ENCODE data around the gene GPR152.
A peak's percentile ranks its signal among the peaks of the same experiment; 100 is the strongest.
"Not testable (repeated sequence)": the region's sequence is repeated elsewhere in the genome, so short reads cannot be mapped to it uniquely, and the experiment has no call there.

The GPR152 gene

DNA sequence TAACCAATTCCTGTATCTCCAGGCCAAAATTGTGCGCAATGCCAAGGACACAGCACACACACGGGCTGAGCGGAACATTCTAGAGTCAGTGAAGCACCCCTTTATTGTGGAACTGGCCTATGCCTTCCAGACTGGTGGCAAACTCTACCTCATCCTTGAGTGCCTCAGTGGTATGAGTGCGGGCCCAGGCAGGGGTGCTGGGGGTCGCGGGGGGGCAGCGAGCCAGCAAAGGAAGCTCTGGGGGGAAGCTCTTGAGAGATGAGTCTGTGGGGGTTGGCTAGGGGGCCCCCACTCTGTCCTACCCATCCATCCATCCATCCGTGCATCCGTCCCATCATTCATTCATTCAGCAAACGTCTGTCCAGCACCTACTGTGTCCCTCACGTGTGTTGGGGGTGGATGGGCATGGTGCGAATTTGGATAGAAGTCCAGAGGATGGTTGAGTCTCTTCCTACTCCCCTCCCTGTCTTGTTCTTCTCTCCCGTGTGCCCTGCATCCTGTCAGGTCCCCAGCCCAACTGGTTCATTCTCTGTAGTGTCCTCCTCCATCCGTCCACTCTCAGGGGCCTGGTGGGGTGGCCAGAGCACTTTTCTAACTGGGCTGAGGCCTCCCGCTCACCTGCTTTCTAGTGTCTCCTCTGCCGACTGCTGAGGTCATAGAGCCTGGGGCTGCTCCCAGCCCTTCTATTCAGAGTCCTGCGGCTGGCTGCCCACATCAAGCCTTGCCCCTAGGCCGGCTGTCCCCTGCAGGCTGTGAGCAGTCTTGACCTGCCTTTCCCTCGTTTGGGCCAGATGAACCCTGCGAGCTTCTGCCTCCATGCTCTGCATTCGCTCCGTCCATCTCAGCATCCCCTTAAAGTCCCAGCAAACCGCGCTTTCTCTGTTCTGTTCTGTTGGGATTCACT is 20.9 kb downstream of the GPR152 start:
- Histone ChIP-seq H3K9ac (ENCODE audit: low read length) (no peak overlapping the region), H3K4me1 (ENCODE audit: control insufficient read depth, insufficient read depth, low read length) (peaks cover 13% of the 10 kb centered on the region), H3K36me3 (ENCODE audit: control insufficient read depth, insufficient read depth, low read length) (peaks cover 21% of the 10 kb centered on the region), H3K27me3 (ENCODE audit: control insufficient read depth, insufficient read depth, low read length) (no peaks in the 10 kb centered on the region), H3K4me3 (ENCODE audit: low read length) (no peak overlapping the region), H3K9me3 (ENCODE audit: control insufficient read depth, low read length) (no peaks in the 10 kb centered on the region)

GRCh38 chr11:67429722-67430121 is 22.8 kb downstream of the GPR152 start:
- Histone ChIP-seq H3K27me3 (ENCODE audit: control insufficient read depth, insufficient read depth, low read length) (no peaks in the 10 kb centered on the region), H3K9me3 (ENCODE audit: control insufficient read depth, low read length) (no peaks in the 10 kb centered on the region), H3K9ac (ENCODE audit: low read length) (peak overlapping the region; percentile 88), H3K4me3 (ENCODE audit: low read length) (no peak overlapping the region), H3K4me1 (ENCODE audit: control insufficient read depth, insufficient read depth, low read length) (peaks cover 10% of the 10 kb centered on the region), H3K36me3 (ENCODE audit: control insufficient read depth, insufficient read depth, low read length) (peaks cover 20% of the 10 kb centered on the region)

DNA sequence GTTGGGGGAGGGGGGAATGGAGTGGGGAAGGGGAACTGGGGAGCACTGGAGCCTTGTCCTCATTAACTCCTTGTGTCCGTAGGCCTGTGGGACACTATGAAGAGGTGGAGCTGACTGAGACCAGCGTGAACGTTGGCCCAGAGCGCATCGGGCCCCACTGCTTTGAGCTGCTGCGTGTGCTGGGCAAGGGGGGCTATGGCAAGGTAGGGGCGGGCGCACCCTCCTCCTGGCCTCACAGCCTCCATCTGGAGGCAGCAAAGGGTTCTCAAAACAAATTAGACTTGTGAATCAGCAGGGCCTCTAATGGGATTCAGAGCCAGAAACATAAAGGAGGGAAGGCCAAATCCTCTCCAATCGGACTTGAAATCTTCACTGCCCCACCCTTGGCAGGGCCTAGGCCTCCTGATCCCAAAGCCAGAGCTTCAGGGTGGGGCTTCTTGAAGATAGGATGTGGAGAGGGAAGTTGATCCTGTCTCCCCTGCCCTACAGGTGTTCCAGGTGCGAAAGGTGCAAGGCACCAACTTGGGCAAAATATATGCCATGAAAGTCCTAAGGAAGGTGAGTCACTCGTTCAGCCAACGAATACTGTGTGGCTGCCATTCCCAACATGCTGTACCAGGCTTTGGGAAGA is 23.4 kb downstream of the GPR152 start:
- H3K4me3 ChIP-seq (ENCODE audit: low read length), result peak overlapping the region; percentile 74
- no peaks in the 10 kb centered on the region for H3K9me3 ChIP-seq (ENCODE audit: control insufficient read depth, low read length)
- H3K9ac ChIP-seq (ENCODE audit: low read length), result peak overlapping the region; percentile 88
- peaks cover 10% of the 10 kb centered on the region for H3K4me1 ChIP-seq (ENCODE audit: control insufficient read depth, insufficient read depth, low read length)
- peaks cover 14% of the 10 kb centered on the region for H3K36me3 ChIP-seq (ENCODE audit: control insufficient read depth, insufficient read depth, low read length)
- H3K27me3 ChIP-seq (ENCODE audit: control insufficient read depth, insufficient read depth, low read length), result no peaks in the 10 kb centered on the region

DNA sequence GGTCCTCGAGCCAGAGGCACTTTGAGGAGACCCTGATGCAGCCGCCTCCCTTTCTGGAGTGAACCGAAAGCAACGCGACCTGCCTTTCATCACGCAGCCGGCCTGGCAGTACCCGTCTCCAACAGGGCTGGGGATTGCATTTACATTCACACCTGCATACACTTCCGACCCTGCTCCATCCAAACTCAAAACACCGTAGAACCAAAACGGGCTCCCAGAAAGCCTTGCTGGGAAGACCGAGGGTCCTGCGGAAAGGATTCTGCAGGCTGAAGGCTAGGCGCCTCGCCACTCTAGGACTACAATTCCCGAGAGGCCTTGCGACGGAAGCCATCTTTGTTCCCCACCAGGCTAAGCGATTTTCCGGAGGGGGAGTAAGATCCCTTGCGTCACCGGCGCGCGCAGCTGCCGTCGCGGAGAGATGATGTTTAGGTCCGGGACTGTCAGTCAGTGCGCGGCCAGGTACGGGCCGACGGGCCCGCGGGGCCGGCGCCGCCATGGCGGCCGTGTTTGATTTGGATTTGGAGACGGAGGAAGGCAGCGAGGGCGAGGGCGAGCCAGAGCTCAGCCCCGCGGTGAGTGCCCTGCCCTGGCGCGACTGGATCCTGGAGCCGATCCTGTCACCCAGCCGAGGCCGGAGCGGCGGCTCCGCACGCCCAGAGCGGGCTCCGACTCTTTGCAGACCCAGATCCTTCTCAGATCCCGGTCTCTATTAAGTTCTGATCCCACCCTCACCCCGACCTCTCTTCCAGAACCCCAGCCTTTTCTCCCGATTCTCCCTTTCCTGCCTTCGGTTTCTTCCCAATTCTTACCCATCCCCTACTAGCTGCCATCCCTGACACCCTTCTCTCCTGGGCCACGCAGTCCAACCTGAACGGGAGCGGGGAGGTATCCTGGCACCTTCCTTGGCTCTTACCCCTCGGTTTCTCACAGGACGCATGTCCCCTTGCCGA is 24.2 kb downstream of the GPR152 start, which contains the start of gene RPS6KB2:
Gene RPS6KB2 (plus strand): TSS at position 443 of the 950 bp plus-strand sequence. CDS start 52 bp downstream, at position 495.
- Histone ChIP-seq H3K27me3 (ENCODE audit: control insufficient read depth, insufficient read depth, low read length) (no peaks in the 10 kb centered on the region), H3K9ac (ENCODE audit: low read length) (peak within 1 kb of the TSS; percentile 88), H3K4me3 (ENCODE audit: low read length) (peak within 1 kb of the TSS; percentile 74), H3K36me3 (ENCODE audit: control insufficient read depth, insufficient read depth, low read length) (peaks cover 6% of the 10 kb centered on the region), H3K9me3 (ENCODE audit: control insufficient read depth, low read length) (no peaks in the 10 kb centered on the region), H3K4me1 (ENCODE audit: control insufficient read depth, insufficient read depth, low read length) (peaks cover 10% of the 10 kb centered on the region)

DNA sequence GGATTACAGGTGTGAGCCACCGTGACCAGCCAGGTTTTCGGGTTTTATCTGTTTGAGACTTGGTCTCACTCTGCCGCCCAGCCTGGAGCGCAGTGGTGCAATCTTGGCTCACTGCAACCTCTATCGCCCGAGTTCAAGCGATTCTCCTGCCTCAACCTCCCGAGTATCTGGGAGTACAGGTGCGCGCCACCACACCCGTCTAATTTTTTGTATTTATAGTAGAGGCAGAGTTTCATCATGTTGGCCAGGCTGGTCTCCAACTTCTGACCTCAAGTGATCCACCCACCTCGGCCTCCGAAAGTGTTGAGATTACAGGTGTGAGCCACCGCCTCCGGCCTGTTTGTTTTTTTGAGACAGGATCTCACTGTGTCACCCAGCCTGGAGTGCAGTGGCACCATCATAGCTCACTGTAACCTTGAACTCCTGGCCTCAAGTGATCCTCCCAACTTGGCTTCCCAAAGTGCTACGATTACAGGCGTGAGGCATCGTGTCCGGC is 25.1 kb downstream of the GPR152 start:
- not testable (repeated sequence) for H3K9me3 ChIP-seq (ENCODE audit: control insufficient read depth, low read length); H3K36me3 ChIP-seq (ENCODE audit: control insufficient read depth, insufficient read depth, low read length); H3K27me3 ChIP-seq (ENCODE audit: control insufficient read depth, insufficient read depth, low read length)
- Histone ChIP-seq H3K4me1 (ENCODE audit: control insufficient read depth, insufficient read depth, low read length) (peaks cover 13% of the 10 kb centered on the region), H3K4me3 (ENCODE audit: low read length) (peak overlapping the region; percentile 74), H3K9ac (ENCODE audit: low read length) (peak overlapping the region; percentile 88)

DNA sequence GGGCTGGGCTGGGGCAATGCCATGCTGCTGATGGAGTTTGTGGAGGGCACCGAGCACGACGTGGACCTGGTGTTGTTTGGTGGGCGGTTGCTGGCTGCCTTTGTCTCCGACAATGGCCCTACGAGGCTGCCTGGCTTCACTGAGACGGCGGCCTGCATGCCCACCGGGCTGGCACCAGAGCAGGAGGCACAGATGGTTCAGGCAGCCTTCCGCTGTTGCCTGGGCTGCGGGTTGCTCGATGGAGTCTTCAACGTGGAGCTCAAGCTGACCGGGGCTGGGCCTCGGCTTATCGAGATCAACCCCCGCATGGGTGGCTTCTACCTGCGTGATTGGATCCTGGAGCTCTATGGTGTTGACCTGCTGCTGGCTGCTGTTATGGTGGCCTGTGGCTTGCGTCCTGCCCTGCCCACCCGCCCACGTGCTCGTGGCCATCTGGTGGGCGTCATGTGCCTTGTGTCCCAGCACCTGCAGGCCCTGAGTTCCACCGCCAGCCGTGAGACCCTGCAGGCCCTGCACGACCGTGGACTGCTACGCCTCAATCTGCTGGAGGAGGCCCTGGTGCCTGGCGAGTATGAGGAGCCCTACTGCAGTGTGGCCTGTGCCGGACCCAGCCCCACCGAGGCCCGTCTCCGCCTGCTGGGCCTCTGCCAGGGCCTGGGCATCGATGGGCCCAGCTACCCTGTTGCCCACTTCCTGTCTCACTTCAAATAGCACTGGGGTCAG is 28.5 kb downstream of the GPR152 start:
- no peaks in the 10 kb centered on the region for H3K36me3 ChIP-seq (ENCODE audit: control insufficient read depth, insufficient read depth, low read length)

GRCh38 chr11:67423466-67423865 is 29.1 kb downstream of the GPR152 start:
- Histone ChIP-seq H3K9ac (ENCODE audit: low read length) (no peak overlapping the region), H3K36me3 (ENCODE audit: control insufficient read depth, insufficient read depth, low read length) (no peaks in the 10 kb centered on the region), H3K9me3 (ENCODE audit: control insufficient read depth, low read length) (no peaks in the 10 kb centered on the region), H3K4me3 (ENCODE audit: low read length) (no peak overlapping the region), H3K27me3 (ENCODE audit: control insufficient read depth, insufficient read depth, low read length) (no peaks in the 10 kb centered on the region), H3K4me1 (ENCODE audit: control insufficient read depth, insufficient read depth, low read length) (peaks cover 20% of the 10 kb centered on the region)

More for the DNA sequence above, 28.5 kb downstream of the GPR152 start:
- H3K4me1 ChIP-seq (ENCODE audit: control insufficient read depth, insufficient read depth, low read length), result peaks cover 18% of the 10 kb centered on the region
- H3K9ac ChIP-seq (ENCODE audit: low read length), result no peak overlapping the region
- H3K27me3 ChIP-seq (ENCODE audit: control insufficient read depth, insufficient read depth, low read length), result no peaks in the 10 kb centered on the region
- no peaks in the 10 kb centered on the region for H3K9me3 ChIP-seq (ENCODE audit: control insufficient read depth, low read length)
- H3K4me3 ChIP-seq (ENCODE audit: low read length), result no peak overlapping the region

- Histone ChIP-seq H3K36me3 (ENCODE audit: control insufficient read depth, insufficient read depth, low read length) (no peaks in the 10 kb centered on the region), H3K4me3 (ENCODE audit: low read length) (no peak overlapping the region), H3K27me3 (ENCODE audit: control insufficient read depth, insufficient read depth, low read length) (no peaks in the 10 kb centered on the region), H3K9ac (ENCODE audit: low read length) (no peak overlapping the region), H3K4me1 (ENCODE audit: control insufficient read depth, insufficient read depth, low read length) (peaks cover 20% of the 10 kb centered on the region), H3K9me3 (ENCODE audit: control insufficient read depth, low read length) (no peaks in the 10 kb centered on the region)
These were observed 29.6 kb downstream of the GPR152 start for GRCh38 chr11:67422891-67423290.

DNA sequence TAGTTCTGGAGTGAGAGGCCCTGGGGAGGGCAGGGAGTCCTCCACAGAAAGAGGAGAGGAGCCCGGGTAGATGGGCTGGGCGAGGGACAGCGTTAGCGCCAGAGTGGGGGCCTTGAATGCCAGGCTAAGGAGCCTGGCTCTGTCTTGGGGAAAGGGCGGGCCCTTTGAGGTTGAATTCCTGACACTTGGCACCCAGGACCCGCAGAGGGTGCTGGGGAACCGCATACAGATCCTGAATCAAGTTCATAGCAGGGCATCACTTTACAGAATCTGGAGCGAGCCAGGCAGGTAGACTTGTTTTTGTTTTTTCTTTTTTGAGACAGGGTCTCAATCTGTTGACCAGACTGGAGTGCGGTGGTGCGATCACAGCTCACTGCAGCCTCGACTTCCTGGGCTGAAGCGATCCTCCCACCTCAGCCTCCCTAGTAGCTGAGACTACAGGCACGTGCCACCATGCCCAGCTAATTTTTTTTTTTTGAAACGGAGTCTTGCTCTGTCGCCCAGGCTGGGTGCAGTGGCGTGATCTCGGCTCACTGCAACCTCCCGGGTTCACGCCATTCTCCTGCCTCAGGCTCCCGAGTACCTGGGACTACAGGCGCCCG is 31.0 kb downstream of the GPR152 start:
- Histone ChIP-seq H3K9me3 (ENCODE audit: control insufficient read depth, low read length) (no peaks in the 10 kb centered on the region), H3K9ac (ENCODE audit: low read length) (peak overlapping the region; percentile 47), H3K36me3 (ENCODE audit: control insufficient read depth, insufficient read depth, low read length) (no peaks in the 10 kb centered on the region), H3K4me1 (ENCODE audit: control insufficient read depth, insufficient read depth, low read length) (peaks cover 27% of the 10 kb centered on the region), H3K4me3 (ENCODE audit: low read length) (no peak overlapping the region), H3K27me3 (ENCODE audit: control insufficient read depth, insufficient read depth, low read length) (no peaks in the 10 kb centered on the region)

- H3K9ac ChIP-seq (ENCODE audit: low read length), result peak overlapping the region; percentile 53
- no peaks in the 10 kb centered on the region for H3K9me3 ChIP-seq (ENCODE audit: control insufficient read depth, low read length)
- H3K27me3 ChIP-seq (ENCODE audit: control insufficient read depth, insufficient read depth, low read length), result no peaks in the 10 kb centered on the region
- H3K4me3 ChIP-seq (ENCODE audit: low read length), result no peak overlapping the region
- H3K36me3 ChIP-seq (ENCODE audit: control insufficient read depth, insufficient read depth, low read length), result no peaks in the 10 kb centered on the region
- H3K4me1 ChIP-seq (ENCODE audit: control insufficient read depth, insufficient read depth, low read length), result peaks cover 34% of the 10 kb centered on the region
These were observed 31.7 kb downstream of the GPR152 start for GRCh38 chr11:67420646-67421429.

Measured in mucosa of stomach (tissue), 1 donor.